ENCODE measurements around the gene CYB561A3. TPM values are rescaled to one million over a fixed set of nuclear protein-coding genes. Genes with fewer than 3 reads are reported as not detected.

CYB561A3 gene
- total RNA-seq, 4 donors from 2014 or later = 39.9 to 110 (median 79.8) TPM

- Histone ChIP-seq H3K9me3 (no peaks in the 10 kb centered on the region), H3K36me3 (peaks cover 44% of the 10 kb centered on the region), H3K4me1 (peaks cover 26% of the 10 kb centered on the region), H3K27ac (no peak overlapping the region), H3K4me3 (no peak overlapping the region), H3K27me3 (no peaks in the 10 kb centered on the region)
- DNase-seq (ENCODE audit: low spot score in 2 of 2) = no peak
- 92% methylated on average over 24 of the region's 29 CpGs for WGBS
- TF ChIP-seq EP300 (IDR thresholded peaks at IDR 0.05) = no peak
- TF ChIP-seq CTCF (IDR thresholded peaks at IDR 0.05) = no peak
- TF ChIP-seq POLR2AphosphoS5 (IDR thresholded peaks at IDR 0.05) = no peak
- no peak for TF ChIP-seq POLR2A (IDR thresholded peaks at IDR 0.05)
Observed at GRCh38 chr11:61343792-61344745, 17.6 kb downstream of the CYB561A3 start.

GRCh38 chr11:61342207-61342803, 19.4 kb downstream of the CYB561A3 start:
- TF ChIP-seq POLR2A (IDR thresholded peaks at IDR 0.05) (no peak), POLR2AphosphoS5 (IDR thresholded peaks at IDR 0.05) (no peak), EP300 (IDR thresholded peaks at IDR 0.05) (no peak), CTCF (IDR thresholded peaks at IDR 0.05) (no peak)
- Histone ChIP-seq H3K4me3 (no peak overlapping the region), H3K36me3 (peaks cover 38% of the 10 kb centered on the region), H3K27me3 (no peaks in the 10 kb centered on the region), H3K9me3 (no peaks in the 10 kb centered on the region), H3K4me1 (peaks cover 26% of the 10 kb centered on the region), H3K27ac (no peak overlapping the region)
- DNase-seq (ENCODE audit: low spot score in 2 of 2) = no peak
- WGBS = 87% methylated on average over 10 of the region's 20 CpGs

- 97% methylated on average over 4 of the region's 4 CpGs for WGBS
- peaks cover 21% of the 10 kb centered on the region for H3K4me1 ChIP-seq
- H3K36me3 ChIP-seq = peaks cover 38% of the 10 kb centered on the region
- H3K4me3 ChIP-seq = no peak overlapping the region
- no peaks in the 10 kb centered on the region for H3K9me3 ChIP-seq
- H3K27me3 ChIP-seq = no peaks in the 10 kb centered on the region
- TF ChIP-seq EP300 (IDR thresholded peaks at IDR 0.05) (no peak), POLR2A (IDR thresholded peaks at IDR 0.05) (no peak), POLR2AphosphoS5 (IDR thresholded peaks at IDR 0.05) (no peak), CTCF (IDR thresholded peaks at IDR 0.05) (no peak)
- no peak overlapping the region for H3K27ac ChIP-seq
- DNase-seq (ENCODE audit: low spot score in 2 of 2) = no peak
Observed at GRCh38 chr11:61341706-61342105, 20.0 kb downstream of the CYB561A3 start.

GRCh38 chr11:61340979-61341378, 20.7 kb downstream of the CYB561A3 start:
- TF ChIP-seq POLR2A (IDR thresholded peaks at IDR 0.05) (no peak), CTCF (IDR thresholded peaks at IDR 0.05) (no peak), POLR2AphosphoS5 (IDR thresholded peaks at IDR 0.05) (no peak), EP300 (IDR thresholded peaks at IDR 0.05) (no peak)

GRCh38 chr11:61339490-61339878, 22.2 kb downstream of the CYB561A3 start:
- no peak overlapping the region for H3K4me3 ChIP-seq
- H3K4me1 ChIP-seq = peaks cover 21% of the 10 kb centered on the region
- TF ChIP-seq POLR2A (IDR thresholded peaks at IDR 0.05) (no peak), CTCF (IDR thresholded peaks at IDR 0.05) (no peak), POLR2AphosphoS5 (IDR thresholded peaks at IDR 0.05) (no peak), EP300 (IDR thresholded peaks at IDR 0.05) (no peak)
- no peak for DNase-seq (ENCODE audit: low spot score in 2 of 2)
- no peak overlapping the region for H3K27ac ChIP-seq
- 91% methylated on average over 4 of the region's 4 CpGs for WGBS
- H3K9me3 ChIP-seq = no peaks in the 10 kb centered on the region
- H3K27me3 ChIP-seq = no peaks in the 10 kb centered on the region
- H3K36me3 ChIP-seq = peaks cover 34% of the 10 kb centered on the region

More at GRCh38 chr11:61340979-61341378, 20.7 kb downstream of the CYB561A3 start:
- Histone ChIP-seq H3K4me1 (peaks cover 21% of the 10 kb centered on the region), H3K36me3 (peaks cover 34% of the 10 kb centered on the region), H3K9me3 (no peaks in the 10 kb centered on the region), H3K27ac (no peak overlapping the region), H3K27me3 (no peaks in the 10 kb centered on the region), H3K4me3 (no peak overlapping the region)
- WGBS = 90% methylated on average over 2 of the region's 2 CpGs
- DNase-seq (ENCODE audit: low spot score in 2 of 2) = no peak

Measured in suprapubic skin (tissue), 4 donors.